SJSA1 (cell line): ENCODE data around the gene MITD1. TPM values are rescaled to one million over a fixed set of nuclear protein-coding genes. Genes with fewer than 3 reads are reported as not detected.
"Not testable (repeated sequence)": the region's sequence is repeated elsewhere in the genome, so short reads cannot be mapped to it uniquely, and the experiment has no call there.

ENCODE experiments used
- DNase-seq, 2 experiments: peaks; one replicate each; pipeline ENCODE4 v3.0.0-alpha.2; 2015 to 2020; ENCODE audit warnings: low spot score in 2 of 2, low read depth in 1 of 2
- H3K27ac ChIP-seq: fragments of 250-450 bp; sonication (Bioruptor Pico); 2 replicates; pipeline ENCODE4 v1.5.1; 2020; ENCODE audit warnings: mild to moderate bottlenecking, moderate library complexity
- H3K27me3 ChIP-seq: fragments of 250-450 bp; sonication (Bioruptor Pico); replicated peaks from 2 replicates; pipeline ENCODE4 v1.5.1; 2020; ENCODE audit warnings: mild to moderate bottlenecking, moderate library complexity
- H3K36me3 ChIP-seq: fragments of 250-450 bp; sonication (Bioruptor Pico); 2 replicates; pipeline ENCODE4 v1.5.1; 2020; ENCODE audit warnings: mild to moderate bottlenecking
- H3K4me1 ChIP-seq: fragments of 250-450 bp; sonication (Bioruptor Pico); replicated peaks from 2 replicates; pipeline ENCODE4 v1.6.1; 2021; ENCODE audit warnings: mild to moderate bottlenecking
- H3K4me3 ChIP-seq: fragments of 250-450 bp; sonication (Bioruptor Pico); 2 replicates; pipeline ENCODE4 v1.5.1; 2020; ENCODE audit warnings: mild to moderate bottlenecking
- H3K9me3 ChIP-seq: fragments of 250-450 bp; sonication (Bioruptor Pico); replicated peaks from 2 replicates; pipeline ENCODE4 v1.5.1; 2020; ENCODE audit warnings: mild to moderate bottlenecking
- total RNA-seq: library from RNA; depleted of rRNA; stranded (reverse); fragments of >200 nt; shearing (Covaris generic); gene quantifications from 2 replicates; pipeline ENCODE4 v1.2.3, GENCODE V29; 2014; rRNA removed

MITD1 gene
- total RNA-seq, 1 experiment from 2014 or later: 34.9 TPM

DNA sequence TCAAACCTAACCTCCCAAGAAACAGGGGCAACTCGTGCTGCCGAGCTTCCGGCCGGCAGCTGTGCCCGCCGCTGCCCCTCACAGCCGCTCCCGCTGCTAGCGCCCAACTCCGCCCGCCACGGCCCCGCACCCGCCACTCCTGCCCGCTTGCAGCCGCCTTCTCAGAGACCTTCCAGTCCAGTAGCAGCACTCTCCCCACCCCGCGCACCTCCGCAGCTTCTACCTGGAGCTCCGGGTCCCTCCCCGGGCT is 40.1 kb downstream of the MITD1 start:
- Histone ChIP-seq H3K4me3 (peak overlapping the region; percentile 55), H3K27ac (no peak overlapping the region), H3K27me3 (peaks cover 3% of the 10 kb centered on the region; the same call in 1 of the 2 replicates), H3K9me3 (peaks cover 6% of the 10 kb centered on the region; the same call in 1 of the 2 replicates), H3K36me3 (no peaks in the 10 kb centered on the region), H3K4me1 (peaks cover 7% of the 10 kb centered on the region; the same call in 1 of the 2 replicates)
- no peak for DNase-seq

DNA sequence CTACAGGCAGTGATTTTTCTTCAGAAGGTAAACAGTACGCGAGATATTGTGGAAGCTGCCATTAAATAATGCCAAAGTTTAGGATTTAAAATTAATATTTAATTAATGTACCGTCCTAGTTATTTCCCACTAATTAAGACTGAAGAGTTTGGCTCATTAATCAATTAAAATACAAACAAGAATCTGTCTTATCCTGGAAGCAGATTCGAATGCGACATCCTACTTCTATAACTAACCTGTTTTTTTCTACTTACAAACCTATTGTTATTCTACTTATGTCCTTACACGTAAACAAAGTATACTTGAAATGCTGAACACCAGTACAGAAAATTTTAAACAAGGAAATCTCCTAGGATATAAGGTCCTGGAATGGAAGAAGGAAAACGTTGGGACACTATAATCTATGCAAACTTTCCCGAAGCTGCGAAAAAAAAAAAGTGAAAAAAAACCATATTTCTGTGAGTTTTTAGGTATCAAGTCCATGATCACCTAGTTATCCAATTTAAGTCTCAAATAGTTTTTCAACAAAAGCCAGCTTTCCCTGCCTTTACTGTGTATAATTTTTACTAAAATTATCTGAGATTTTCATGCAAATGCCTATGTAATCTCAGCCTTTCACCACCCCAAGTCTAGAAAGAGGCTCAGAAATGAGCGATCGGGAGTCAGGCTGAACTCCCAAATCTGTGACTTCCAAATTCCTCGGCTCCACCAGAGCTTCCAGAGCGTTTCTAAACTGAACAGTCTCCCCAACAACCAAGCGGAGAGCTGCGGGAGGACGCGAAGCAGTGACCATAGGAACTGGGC is 40.6 kb downstream of the MITD1 start:
- H3K9me3 ChIP-seq: peaks cover 9% of the 10 kb centered on the region
- DNase-seq: no peak
- H3K27ac ChIP-seq: no peak overlapping the region
- H3K4me1 ChIP-seq: peaks cover 7% of the 10 kb centered on the region; the same call in 1 of the 2 replicates
- H3K36me3 ChIP-seq: no peaks in the 10 kb centered on the region
- peak overlapping the region; percentile 55 for H3K4me3 ChIP-seq
- H3K27me3 ChIP-seq: peaks cover 3% of the 10 kb centered on the region; the same call in 1 of the 2 replicates

DNA sequence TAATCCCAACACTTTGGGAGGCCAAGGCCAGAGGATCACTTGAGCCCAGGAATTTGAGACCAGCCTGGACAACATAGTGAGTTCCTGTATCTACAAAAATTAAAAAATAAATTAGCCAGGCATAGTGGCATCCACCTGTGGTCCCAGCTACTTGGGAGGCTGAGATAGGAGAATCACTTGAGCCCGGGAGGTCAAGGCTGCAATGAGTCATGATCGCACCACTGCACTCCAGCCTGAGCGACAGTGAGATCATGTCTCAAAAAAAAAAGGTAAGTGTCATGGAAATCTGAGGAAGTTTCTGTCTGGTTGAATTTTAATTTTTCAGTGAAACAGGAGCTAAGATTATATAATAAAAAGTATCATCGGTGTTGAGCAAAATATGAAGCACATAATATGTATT is 41.9 kb downstream of the MITD1 start:
- H3K36me3 ChIP-seq: no peaks in the 10 kb centered on the region
- peaks cover 7% of the 10 kb centered on the region; the same call in 1 of the 2 replicates for H3K4me1 ChIP-seq
- H3K4me3 ChIP-seq: no peak overlapping the region
- H3K27ac ChIP-seq: no peak overlapping the region
- H3K9me3 ChIP-seq: peaks cover 14% of the 10 kb centered on the region
- H3K27me3 ChIP-seq: peaks cover 3% of the 10 kb centered on the region; the same call in 1 of the 2 replicates
- no peak for DNase-seq

DNA sequence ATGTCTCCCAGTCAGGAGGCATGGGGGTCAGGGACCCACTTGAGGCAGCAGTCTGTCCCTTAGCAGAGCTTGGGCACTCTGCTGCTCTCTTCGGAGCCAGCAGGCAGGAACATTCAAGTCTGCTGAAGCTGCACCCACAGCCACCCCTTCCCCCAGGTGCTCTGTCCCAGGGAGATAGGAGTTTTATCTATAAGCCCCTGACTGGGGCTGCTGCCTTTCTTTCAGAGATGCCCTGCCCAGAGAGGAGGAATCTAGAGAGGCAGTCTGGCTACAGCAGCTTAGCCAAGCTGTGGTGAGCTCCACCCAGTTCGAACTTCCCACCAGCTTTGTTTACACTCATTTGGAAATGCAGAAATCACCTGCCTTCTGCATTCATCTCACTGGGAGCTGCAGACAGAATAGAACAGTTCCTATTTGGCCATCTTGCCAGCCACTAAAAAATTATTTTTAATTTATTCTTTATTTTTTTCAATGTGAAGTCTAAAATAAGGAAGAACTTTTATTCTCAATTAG is 45.8 kb downstream of the MITD1 start:
- H3K4me1 ChIP-seq, H3K36me3 ChIP-seq, H3K27ac ChIP-seq, H3K4me3 ChIP-seq, H3K27me3 ChIP-seq, DNase-seq: not testable (repeated sequence)
- H3K9me3 ChIP-seq: peaks cover 14% of the 10 kb centered on the region

DNA sequence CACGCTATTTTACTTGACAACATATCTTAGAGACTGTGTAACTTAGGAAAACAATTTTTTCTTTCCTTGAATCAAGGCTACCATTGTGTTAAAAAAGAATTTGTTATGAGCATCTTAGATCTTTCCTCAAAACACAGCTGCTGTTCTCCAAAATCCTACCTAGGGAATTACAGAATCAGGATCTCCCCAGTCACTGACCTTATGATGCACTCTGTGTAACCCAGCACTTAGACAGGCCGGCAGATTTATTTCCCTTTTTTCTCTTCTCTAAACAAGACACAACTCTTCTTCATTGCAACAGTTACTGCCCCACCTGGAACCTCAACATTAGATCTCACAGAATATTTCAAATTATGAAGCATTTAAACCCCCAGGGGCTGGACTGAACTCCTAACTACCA is 52.9 kb downstream of the MITD1 start:
- Histone ChIP-seq H3K27ac (no peak overlapping the region), H3K27me3 (no peaks in the 10 kb centered on the region), H3K36me3 (no peaks in the 10 kb centered on the region), H3K4me1 (no peaks in the 10 kb centered on the region), H3K4me3 (no peak overlapping the region), H3K9me3 (no peaks in the 10 kb centered on the region)
- no peak for DNase-seq

Other genes starting within 250 kb of the MITD1 start
- gene CRACDL, start 244.8 kb downstream of the MITD1 start, total RNA-seq: not detected in 2 replicates
- not detected in 2 replicates for gene C2orf15, start 39.4 kb downstream of the MITD1 start, total RNA-seq
- gene TSGA10, start 26.1 kb downstream of the MITD1 start, total RNA-seq: 0.63 and 2.2 TPM in 2 replicates
- 2.9 and 18.4 TPM in 2 replicates for gene LIPT1, start 26.1 kb downstream of the MITD1 start, total RNA-seq
- gene MRPL30, start 126 bp upstream of the MITD1 start, total RNA-seq: 26.1 and 53.4 TPM in 2 replicates
- gene LYG2, start 74.6 kb upstream of the MITD1 start, total RNA-seq: not detected in 2 replicates
- 0.37 TPM in 1 of 2 replicates, not detected in the other for gene LYG1, start 120.1 kb upstream of the MITD1 start, total RNA-seq
- 107 and 117 TPM in 2 replicates for gene TXNDC9, start 155.3 kb upstream of the MITD1 start, total RNA-seq
- 15.2 and 26.9 TPM in 2 replicates for gene EIF5B, start 156.3 kb upstream of the MITD1 start, total RNA-seq